Fibroblast of skin of left biceps (primary cell): Measurements from ENCODE around the gene LBH.

Experiments
- DNase-seq, 2 experiments: peaks; one replicate each; pipeline ENCODE4 v3.0.0-alpha.2; 2013; ENCODE audit warnings: low read depth in 2 of 2

Gene LBH

GRCh38 chr2:30235008-30235655 lies 3.8 kb downstream of the LBH start:
- DNase-seq, result no peak

GRCh38 chr2:30235859-30236535 lies 4.7 kb downstream of the LBH start:
- no peak for DNase-seq

- no peak for DNase-seq
Measured at GRCh38 chr2:30236591-30237238, 5.4 kb downstream of the LBH start.

- no peak for DNase-seq
Measured at GRCh38 chr2:30237239-30237965, 6.1 kb downstream of the LBH start.

GRCh38 chr2:30237966-30238800 lies 6.8 kb downstream of the LBH start:
- no peak for DNase-seq

GRCh38 chr2:30239308-30239985 lies 8.1 kb downstream of the LBH start:
- DNase-seq, result peak; percentile 89 to 90

GRCh38 chr2:30239986-30240752 lies 8.8 kb downstream of the LBH start:
- DNase-seq, result no peak

- no peak for DNase-seq
Measured at GRCh38 chr2:30243231-30243630, 11.9 kb downstream of the LBH start.

- no peak for DNase-seq
Measured at GRCh38 chr2:30245364-30245763, 14.0 kb downstream of the LBH start.

- DNase-seq, result no peak
Measured at GRCh38 chr2:30248791-30249190, 17.5 kb downstream of the LBH start.

GRCh38 chr2:30249354-30249753 lies 18.0 kb downstream of the LBH start:
- DNase-seq, result no peak

GRCh38 chr2:30250421-30250820 lies 19.1 kb downstream of the LBH start:
- DNase-seq, result no peak

- DNase-seq, result no peak
Measured at GRCh38 chr2:30252723-30253701, 21.7 kb downstream of the LBH start.

GRCh38 chr2:30253873-30254684 lies 22.7 kb downstream of the LBH start:
- no peak for DNase-seq

- DNase-seq, result no peak
Measured at GRCh38 chr2:30254685-30255001, 23.3 kb downstream of the LBH start.

- DNase-seq, result no peak
Measured at GRCh38 chr2:30255026-30255425, 23.7 kb downstream of the LBH start.

- no peak for DNase-seq
Measured at GRCh38 chr2:30255466-30256408, 24.4 kb downstream of the LBH start.
